Measurements from ENCODE around the gene HOXA2.

HOXA2 gene

GRCh38 chr7:27148031-27148755 is 45.7 kb upstream of the HOXA2 start (continued):
- TF ChIP-seq ZXDB (tag by site-specific recombination; IDR thresholded peaks at IDR 0.05) (peak; percentile 24; the same call in 1 of the 2 replicates), KLF1 (tag by site-specific recombination; IDR thresholded peaks at IDR 0.05) (no peak), ZNF580 (tag by site-specific recombination; IDR thresholded peaks at IDR 0.05) (no peak), ZNF341 (tag by site-specific recombination; IDR thresholded peaks at IDR 0.05; ENCODE audit: low read depth) (peak; percentile 80), ZNF558 (tag by site-specific recombination; IDR thresholded peaks at IDR 0.05) (no peak), ZNF777 (tag by site-specific recombination; IDR thresholded peaks at IDR 0.05; ENCODE audit: borderline replicate concordance) (no peak), ZNF274 (IDR thresholded peaks at IDR 0.05; ENCODE audit: low read length) (no peak), ZNF274 (tag by site-specific recombination; IDR thresholded peaks at IDR 0.05; ENCODE audit: borderline replicate concordance) (no peak), ZNF391 (tag by site-specific recombination; IDR thresholded peaks at IDR 0.05; ENCODE audit: borderline replicate concordance, low read depth) (0 out of 2 replicates have a peak, but pooled peaks have one; percentile 61), ZNF560 (tag by site-specific recombination; IDR thresholded peaks at IDR 0.05; ENCODE audit: borderline replicate concordance) (no peak), ZNF626 (tag by site-specific recombination; IDR thresholded peaks at IDR 0.05) (no peak), ZNF366 (tag by site-specific recombination; conservative IDR thresholded peaks at IDR 0.05) (peak; percentile 63; the same call in 1 of the 2 replicates), KLF10 (tag by site-specific recombination; IDR thresholded peaks at IDR 0.05) (no peak), KLF17 (tag by site-specific recombination; IDR thresholded peaks at IDR 0.05) (no peak; the same call in none of the 2 replicates), ZNF658 (tag by site-specific recombination; IDR thresholded peaks at IDR 0.05) (no peak), ZNF37A (tag by site-specific recombination; IDR thresholded peaks at IDR 0.05) (no peak), ZNF792 (tag by site-specific recombination; IDR thresholded peaks at IDR 0.05) (no peak), ZNF239 (tag by site-specific recombination; IDR thresholded peaks at IDR 0.05) (no peak), ZNF354C (tag by site-specific recombination; IDR thresholded peaks at IDR 0.05; ENCODE audit: borderline replicate concordance, low read depth) (no peak), SCRT2 (tag by site-specific recombination; IDR thresholded peaks at IDR 0.05) (no peak), ZFP41 (tag by site-specific recombination; IDR thresholded peaks at IDR 0.05; ENCODE audit: borderline replicate concordance) (no peak), ZNF350 (tag by site-specific recombination; IDR thresholded peaks at IDR 0.05) (no peak), ZNF138 (tag by site-specific recombination; IDR thresholded peaks at IDR 0.05; ENCODE audit: borderline replicate concordance) (no peak), ZBTB21 (tag by site-specific recombination; IDR thresholded peaks at IDR 0.05) (no peak), KLF8 (tag by site-specific recombination; IDR thresholded peaks at IDR 0.05) (peak; percentile 36; the same call in 1 of the 2 replicates), ZSCAN18 (tag by site-specific recombination; IDR thresholded peaks at IDR 0.05) (no peak), ZNF175 (tag by site-specific recombination; IDR thresholded peaks at IDR 0.05) (no peak), ZNF416 (tag by site-specific recombination; IDR thresholded peaks at IDR 0.05) (no peak), ZSCAN4 (tag by site-specific recombination; IDR thresholded peaks at IDR 0.05) (no peak), ATF2 (tag by site-specific recombination; IDR thresholded peaks at IDR 0.05; ENCODE audit: low read depth) (no peak), ZNF768 (tag by site-specific recombination; IDR thresholded peaks at IDR 0.05) (no peak), ZBTB26 (tag by site-specific recombination; optimal IDR thresholded peaks at IDR 0.05) (peak; percentile 62)

Measured in HEK293 (cell line).